ENCODE results near the gene PNPT1.
A peak's percentile ranks its signal among the peaks of the same experiment; 100 is the strongest.
"Not testable (repeated sequence)": the region's sequence is repeated elsewhere in the genome, so short reads cannot be mapped to it uniquely, and the experiment has no call there.

Gene PNPT1

DNA sequence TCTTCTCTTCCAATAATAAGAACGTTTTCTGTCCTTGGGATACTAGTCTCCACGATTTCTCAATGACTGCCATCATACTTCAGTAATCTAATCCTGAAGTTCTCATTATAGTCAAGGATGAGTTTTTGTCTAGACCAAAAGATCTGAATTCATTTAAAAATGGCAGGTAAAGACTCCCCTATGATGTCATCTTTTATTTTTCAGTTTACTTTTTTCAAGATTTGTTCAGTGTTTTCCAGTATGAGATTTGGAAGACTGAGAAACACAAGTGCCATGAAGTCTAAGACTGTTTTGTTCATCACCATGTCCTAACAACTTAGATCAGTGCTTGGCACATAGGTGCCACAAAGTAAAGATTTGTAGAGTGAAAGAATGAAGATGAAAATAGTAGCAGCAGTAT is 40.4 kb downstream of the PNPT1 start:
- DNase-seq = no peak

DNA sequence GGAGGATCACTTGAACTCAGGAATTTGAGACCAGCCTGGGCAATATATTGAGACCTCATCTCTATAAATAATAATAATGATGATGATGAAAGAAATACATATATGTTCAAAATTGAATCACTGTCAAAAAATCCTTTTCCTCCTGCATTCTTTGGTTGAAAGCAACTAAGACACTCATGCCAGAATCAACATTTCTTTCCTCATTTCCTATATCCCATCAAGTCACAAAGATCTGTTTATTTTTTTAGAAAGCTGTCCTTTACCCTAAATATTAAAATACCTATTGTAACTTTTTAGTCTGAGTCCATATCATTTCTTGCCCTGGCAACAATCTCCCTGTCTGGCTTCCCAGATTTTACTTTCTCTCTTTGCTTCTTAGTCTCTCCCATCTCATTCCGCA is 44.4 kb downstream of the PNPT1 start:
- no peak for DNase-seq

DNA sequence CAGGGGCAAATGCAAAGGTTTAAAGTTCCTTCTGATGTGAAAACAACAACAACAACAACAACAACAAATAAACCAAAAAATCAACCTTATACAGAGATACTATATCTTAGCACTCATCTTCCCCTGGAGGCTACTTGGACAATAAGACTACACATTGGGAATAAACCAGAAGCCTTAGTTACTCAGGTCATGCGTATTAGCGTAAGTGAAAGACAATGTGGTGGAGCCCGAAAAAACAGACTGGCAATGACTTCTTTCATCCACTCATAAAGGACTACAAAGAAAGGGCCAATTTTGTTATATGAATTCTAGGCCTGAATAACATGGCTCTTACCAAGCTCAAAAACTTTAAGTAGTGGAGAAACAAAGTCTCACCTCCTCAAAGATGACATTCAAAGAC is 56.8 kb downstream of the PNPT1 start:
- DNase-seq = no peak

DNA sequence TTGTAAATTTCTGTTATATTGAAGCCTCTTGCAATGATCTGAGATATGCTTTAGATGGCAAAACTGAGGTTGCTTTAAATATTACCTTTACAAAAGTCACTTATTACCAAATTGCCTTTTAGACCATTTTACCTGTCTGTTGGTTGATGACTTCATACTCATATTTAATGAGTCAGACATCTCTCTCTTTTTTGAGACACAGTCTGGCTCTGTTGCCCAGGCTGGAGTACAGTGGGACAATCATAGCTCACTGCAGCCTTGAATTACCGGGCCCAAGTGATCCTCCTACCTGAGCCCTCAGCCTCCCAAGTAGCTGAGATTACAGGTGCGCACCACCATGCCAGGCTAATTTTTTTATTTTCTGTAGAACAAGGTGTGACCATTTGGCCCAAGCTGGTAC is 64.7 kb downstream of the PNPT1 start:
- DNase-seq = no peak

GRCh38 chr2:55627915-55628314 is 65.7 kb downstream of the PNPT1 start:
- DNase-seq = no peak

DNA sequence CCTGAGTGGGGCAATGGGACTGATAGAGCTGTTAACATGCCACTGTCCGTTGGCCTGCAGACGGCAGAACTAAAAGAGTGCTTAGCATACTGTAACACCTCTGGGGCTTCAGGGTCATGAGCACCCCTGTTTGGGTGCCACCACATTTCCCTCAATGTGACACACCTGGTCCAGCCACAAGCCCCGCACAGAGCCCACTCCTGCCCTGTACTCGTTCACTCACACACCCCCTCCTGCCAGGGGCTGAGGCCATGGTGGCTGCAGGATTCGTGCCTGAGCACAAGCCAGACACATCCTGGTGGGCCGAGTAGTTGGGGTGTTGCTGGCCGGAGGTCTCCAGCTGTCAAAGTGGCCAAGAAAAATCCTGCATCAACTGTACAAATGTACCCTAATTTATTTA is 71.8 kb downstream of the PNPT1 start:
- no peak for DNase-seq

DNA sequence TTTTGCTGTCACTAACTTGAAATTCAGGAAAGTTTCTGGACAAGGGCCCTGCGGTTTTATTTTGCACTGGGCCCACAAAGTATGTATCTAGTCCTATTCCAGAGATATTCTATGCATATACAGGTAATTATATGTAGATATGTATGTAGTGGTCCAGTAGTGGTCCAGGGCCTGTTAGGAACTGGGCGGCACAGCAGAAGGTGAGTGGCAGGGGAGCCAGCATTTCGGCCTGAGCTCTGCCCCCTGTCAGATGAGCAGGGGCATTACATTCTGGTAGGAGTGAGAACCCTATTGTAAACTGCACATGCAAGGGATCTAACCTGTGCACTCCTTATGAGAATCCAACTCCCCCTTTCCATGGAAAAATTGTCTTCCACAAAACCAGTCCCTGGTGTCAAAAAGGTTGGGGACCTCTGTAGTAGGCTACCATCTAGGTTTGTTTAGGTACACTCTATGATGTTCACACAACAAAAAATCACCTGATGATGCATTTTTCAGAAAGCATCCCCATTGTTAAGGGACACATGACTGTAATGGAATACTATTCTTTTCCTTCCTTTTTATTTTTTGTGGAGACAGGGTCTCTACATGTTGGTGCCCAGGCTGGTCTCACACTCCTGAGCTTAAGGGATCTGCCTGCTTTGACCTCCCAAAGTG is 73.4 kb downstream of the PNPT1 start:
- no peak for DNase-seq

GRCh38 chr2:55618275-55619055 is 75.2 kb downstream of the PNPT1 start:
- DNase-seq = peak; percentile 25

DNA sequence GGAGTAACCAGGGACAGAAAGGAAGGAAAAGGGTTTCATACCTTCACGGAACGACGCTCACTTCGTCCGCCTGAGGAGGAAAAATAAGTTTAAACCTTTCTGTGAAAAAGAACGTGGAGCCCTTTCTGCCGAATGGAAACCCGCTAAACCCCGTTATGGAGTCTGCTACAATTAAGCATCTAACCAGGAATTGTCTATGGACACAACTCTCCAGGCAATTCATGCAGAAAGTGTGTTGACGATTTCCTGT is 75.7 kb downstream of the PNPT1 start:
- no peak for DNase-seq

GRCh38 chr2:55617175-55618024 is 76.2 kb downstream of the PNPT1 start, which contains the start of gene PPP4R3B:
Gene PPP4R3B (minus strand): TSS chr2:55617622. CDS start chr2:55617285, 337 bp downstream.
- DNase-seq = peak; percentile 98

DNA sequence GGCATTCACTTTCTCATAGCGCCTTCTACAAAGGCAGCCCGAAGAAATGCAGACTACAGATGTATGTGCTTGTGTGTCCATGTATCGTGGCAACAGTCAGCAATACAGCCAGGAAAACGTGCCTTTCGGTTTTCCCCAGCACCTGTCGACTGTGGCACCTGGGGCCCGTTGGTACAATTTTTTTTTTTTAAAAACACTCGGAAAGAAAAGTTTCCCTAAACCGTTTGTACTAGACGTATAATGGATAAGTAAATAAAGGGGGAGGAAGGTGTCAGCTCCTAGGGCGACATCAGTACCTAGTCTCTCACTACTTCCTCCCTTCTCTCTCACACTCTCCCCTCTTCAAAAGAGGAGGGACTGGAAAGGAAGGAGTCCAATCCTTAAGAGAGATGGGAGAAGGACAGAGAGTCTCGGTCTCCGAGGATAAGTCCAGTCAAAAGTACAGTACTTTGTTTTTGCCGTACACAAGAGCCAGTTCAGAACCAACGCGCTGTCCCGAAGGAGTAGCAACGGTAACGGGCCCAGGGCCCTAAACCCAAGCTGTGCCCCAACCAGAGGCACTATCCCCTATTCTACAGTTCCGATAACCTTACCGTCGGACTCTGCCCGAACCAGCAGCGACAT is 77.0 kb downstream of the PNPT1 start:
- DNase-seq = no peak

DNA sequence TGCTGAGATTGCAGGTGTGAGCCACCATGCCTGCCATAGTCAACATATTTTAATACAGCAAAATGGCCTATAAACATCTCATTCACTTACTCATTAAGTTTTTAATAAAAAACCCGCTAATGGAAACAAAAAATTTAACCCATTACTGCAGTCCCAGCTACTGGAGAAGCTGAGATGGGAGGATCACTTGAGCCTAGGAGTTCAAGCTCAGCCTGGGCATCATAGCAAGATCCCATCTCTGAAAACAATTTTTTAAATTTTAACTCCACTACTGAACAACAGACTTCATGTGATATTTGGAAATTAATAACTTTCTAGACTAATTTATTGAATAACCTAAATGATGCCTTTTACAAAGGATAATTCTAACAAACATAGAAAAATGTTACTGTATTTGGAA is 81.6 kb downstream of the PNPT1 start:
- DNase-seq = no peak

GRCh38 chr2:55610954-55611743 is 82.5 kb downstream of the PNPT1 start:
- no peak for DNase-seq

- no peak for DNase-seq
These were observed 83.6 kb downstream of the PNPT1 start for GRCh38 chr2:55609938-55610578.

DNA sequence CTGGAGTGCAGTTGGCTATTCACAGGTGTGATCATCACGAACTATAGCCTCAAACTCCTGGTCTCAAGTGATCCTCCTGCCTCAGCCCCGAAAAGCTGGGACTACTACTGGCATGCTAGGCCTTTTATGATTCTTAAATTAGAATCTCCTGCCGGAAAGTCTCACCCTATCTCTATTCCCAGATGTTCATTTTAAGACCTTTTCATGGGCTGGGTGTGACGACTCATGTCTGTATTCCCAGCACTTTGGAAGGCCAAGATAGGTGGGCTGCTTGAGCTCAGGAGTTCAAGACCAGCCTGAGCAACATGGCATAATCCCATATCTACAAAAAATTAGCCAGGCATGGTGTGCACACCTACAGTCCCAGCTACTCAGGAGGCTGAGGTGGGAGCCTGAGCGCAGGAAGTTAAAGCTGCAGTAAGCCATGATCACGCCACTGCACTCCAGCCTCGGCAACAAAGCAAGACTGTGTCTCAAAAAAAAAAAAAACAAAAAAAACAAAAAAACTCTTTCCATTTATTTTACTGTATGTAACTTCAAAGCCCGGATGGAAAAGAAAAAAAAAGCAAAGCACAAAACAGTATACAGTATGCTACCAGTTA is 84.3 kb downstream of the PNPT1 start:
- DNase-seq = no peak

DNA sequence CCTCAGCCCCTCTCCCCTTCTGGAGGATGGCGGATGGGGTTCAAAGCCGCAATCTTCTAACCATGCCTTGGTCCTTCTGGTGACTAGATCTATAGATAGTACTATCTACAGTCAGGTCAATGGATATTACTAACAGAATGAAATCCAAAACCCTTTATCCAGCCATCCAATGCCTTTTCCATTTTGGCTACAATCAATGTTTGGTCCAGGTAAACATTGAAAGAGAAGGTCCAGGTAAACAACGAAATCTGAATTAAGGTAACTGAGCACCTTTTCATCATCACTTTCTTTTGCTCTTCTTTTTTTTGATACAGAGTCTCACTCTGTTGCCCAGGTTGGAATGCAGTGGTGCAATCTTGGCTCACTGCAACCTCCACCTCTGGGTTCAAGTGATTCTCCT is 85.9 kb downstream of the PNPT1 start:
- no peak for DNase-seq

DNA sequence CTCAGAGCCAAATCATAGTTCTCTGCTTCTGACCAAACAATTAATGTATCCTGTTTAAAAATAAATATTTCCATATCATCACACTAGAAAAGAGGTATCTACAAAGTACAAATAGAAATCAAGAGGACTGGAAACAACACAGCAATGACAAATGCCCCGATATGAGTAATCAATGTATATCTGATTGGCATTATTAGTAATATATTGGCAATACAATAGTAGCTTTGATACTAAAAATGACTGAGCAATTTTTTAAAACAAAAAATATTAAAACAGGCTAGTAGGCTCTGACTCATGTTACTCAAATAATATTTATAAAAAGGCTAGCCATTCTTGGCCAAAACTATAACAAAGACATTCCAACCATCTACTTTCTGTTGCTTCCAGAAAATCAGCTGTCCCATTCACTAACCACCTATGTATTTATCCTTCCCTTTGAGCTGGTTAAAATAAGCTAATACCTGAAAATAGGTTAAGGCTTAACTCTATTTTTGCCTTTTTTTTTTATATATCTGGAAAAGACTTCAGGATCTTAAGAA is 89.5 kb downstream of the PNPT1 start:
- DNase-seq = no peak

- DNase-seq = no peak
These were observed 91.8 kb downstream of the PNPT1 start for GRCh38 chr2:55601849-55602248.

DNA sequence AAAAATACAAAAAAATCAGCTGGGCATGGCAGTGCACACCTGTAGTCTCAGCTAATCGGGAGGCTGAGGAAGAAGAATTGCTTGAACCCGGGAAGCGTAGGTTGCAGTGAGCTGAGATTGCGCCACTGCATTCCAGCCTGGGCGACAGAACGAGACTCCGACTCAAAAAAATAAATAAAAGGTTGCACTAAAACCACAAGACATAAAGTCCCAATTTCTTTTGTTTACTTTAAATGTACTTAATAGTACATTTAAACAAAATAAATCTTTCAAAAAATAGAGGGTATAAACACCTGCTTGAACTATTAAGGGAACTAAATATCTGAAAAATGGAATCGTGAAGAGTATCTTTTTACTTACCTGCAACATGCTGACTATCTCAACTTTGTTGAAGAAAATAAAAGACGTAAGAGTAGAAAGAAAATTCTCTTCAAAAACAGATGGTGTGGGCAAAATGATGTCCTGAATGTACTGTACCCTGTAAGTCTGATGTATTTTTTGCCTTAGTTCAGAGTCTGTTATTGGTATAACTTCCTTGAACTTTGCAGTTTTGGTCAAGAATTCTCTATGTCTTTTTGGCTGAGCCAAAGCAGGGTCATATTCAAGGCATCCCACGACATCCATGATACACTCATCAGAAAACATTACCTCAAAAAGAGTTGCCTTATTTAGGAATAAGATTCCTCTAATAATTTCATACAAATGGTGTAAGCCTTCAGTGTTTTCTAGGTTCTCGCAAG is 95.4 kb downstream of the PNPT1 start:
- no peak for DNase-seq

DNA sequence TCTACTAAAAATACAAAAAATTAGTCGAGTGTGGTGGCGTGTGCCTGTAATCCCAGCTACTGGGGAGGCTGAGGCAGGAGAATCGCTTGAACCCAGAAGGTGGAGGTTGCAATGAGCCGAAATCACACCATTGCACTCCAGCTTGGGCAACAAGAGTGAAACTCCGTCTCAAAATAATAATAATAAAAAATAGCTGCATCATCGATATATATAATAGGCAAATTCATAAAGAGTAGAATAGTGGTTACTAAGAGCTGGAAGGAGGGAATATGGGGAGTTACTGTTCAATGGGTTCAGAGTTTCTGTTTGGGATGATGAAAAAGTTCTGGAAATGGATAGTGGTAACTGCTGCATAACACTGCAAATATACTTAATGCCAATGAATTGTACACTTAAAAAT is 96.8 kb downstream of the PNPT1 start:
- DNase-seq = not testable (repeated sequence)

DNA sequence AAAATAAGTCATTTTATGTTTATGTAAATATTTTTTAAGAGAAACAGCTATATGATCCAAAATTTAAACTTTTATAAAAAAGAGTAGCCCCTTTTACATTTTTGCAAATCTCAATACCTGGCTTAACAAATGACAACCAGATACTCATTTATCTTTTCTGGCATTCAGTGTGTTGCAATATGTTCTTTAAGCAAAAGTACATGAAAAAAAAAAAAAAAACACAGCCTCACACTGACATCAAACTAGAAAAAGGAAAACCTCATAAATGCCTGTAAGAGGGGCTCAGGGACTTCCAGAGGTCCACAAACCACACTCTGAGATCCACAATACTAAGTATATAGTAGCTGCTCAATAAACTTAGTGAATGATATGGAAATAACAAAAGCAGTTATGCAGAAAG is 98.1 kb downstream of the PNPT1 start:
- no peak for DNase-seq
